Measurements from ENCODE around the gene DUSP12. TPM values are rescaled to one million over a fixed set of nuclear protein-coding genes. Genes with fewer than 3 reads are reported as not detected.
A peak's percentile ranks its signal among the peaks of the same experiment; 100 is the strongest.

DUSP12 gene
- 35.5 TPM for total RNA-seq

GRCh38 chr1:161749509-161750407 lies at the start of gene DUSP12:
Gene DUSP12 (plus strand): TSS chr1:161749786. CDS start chr1:161749802, 16 bp downstream.
- H3K36me3 ChIP-seq (ENCODE audit: control insufficient read depth in 3 of 3, insufficient read depth in 3 of 3, low read length in 3 of 3) = peaks cover 9 to 20% (median 15%) of the 10 kb centered on the region in 3 donors
- H3K4me1 ChIP-seq (ENCODE audit: control insufficient read depth in 3 of 3, insufficient read depth in 3 of 3, low read length in 3 of 3) = peaks cover 7 to 12% (median 11%) of the 10 kb centered on the region in 3 donors
- H3K27ac ChIP-seq (ENCODE audit: low read depth, low read length) = peak within 1 kb of the TSS; percentile 59
- peak within 1 kb of the TSS; percentile 86 to 92 (median 88) for H3K9ac ChIP-seq (ENCODE audit: low read depth in 1 of 3, low read length in 3 of 3)
- H3K4me3 ChIP-seq (ENCODE audit: low read length in 3 of 3) = peak within 1 kb of the TSS; percentile 79 to 94 (median 92)
- H3K27me3 ChIP-seq (ENCODE audit: control insufficient read depth in 3 of 3, insufficient read depth in 3 of 3, low read length in 3 of 3) = no peaks in the 10 kb centered on the region
- no peaks in the 10 kb centered on the region for H3K9me3 ChIP-seq (ENCODE audit: control insufficient read depth in 3 of 3, low read length in 3 of 3)

- no peaks in the 10 kb centered on the region for H3K27me3 ChIP-seq (ENCODE audit: control insufficient read depth in 3 of 3, insufficient read depth in 3 of 3, low read length in 3 of 3)
- no peak overlapping the region for H3K27ac ChIP-seq (ENCODE audit: low read depth, low read length)
- H3K4me3 ChIP-seq (ENCODE audit: low read length in 3 of 3) = no peak overlapping the region
- H3K9ac ChIP-seq (ENCODE audit: low read depth in 1 of 3, low read length in 3 of 3) = no peak overlapping the region
- no peaks in the 10 kb centered on the region for H3K9me3 ChIP-seq (ENCODE audit: control insufficient read depth in 3 of 3, low read length in 3 of 3)
- no peaks in the 10 kb centered on the region for H3K36me3 ChIP-seq (ENCODE audit: control insufficient read depth in 3 of 3, insufficient read depth in 3 of 3, low read length in 3 of 3)
- H3K4me1 ChIP-seq (ENCODE audit: control insufficient read depth in 3 of 3, insufficient read depth in 3 of 3, low read length in 3 of 3) = peaks cover 0 to 13% (median 6%) of the 10 kb centered on the region in 3 donors
These were observed 47.3 kb upstream of the DUSP12 start for GRCh38 chr1:161702250-161702649.

- no peak overlapping the region for H3K27ac ChIP-seq (ENCODE audit: low read depth, low read length)
- no peak overlapping the region for H3K9ac ChIP-seq (ENCODE audit: low read depth in 1 of 3, low read length in 3 of 3)
- no peaks in the 10 kb centered on the region for H3K9me3 ChIP-seq (ENCODE audit: control insufficient read depth in 3 of 3, low read length in 3 of 3)
- H3K4me1 ChIP-seq (ENCODE audit: control insufficient read depth in 3 of 3, insufficient read depth in 3 of 3, low read length in 3 of 3) = peaks cover 0 to 18% (median 7%) of the 10 kb centered on the region in 3 donors
- no peak overlapping the region for H3K4me3 ChIP-seq (ENCODE audit: low read length in 3 of 3)
- no peaks in the 10 kb centered on the region for H3K27me3 ChIP-seq (ENCODE audit: control insufficient read depth in 3 of 3, insufficient read depth in 3 of 3, low read length in 3 of 3)
- H3K36me3 ChIP-seq (ENCODE audit: control insufficient read depth in 3 of 3, insufficient read depth in 3 of 3, low read length in 3 of 3) = no peaks in the 10 kb centered on the region
These were observed 44.0 kb upstream of the DUSP12 start for GRCh38 chr1:161705537-161705936.

GRCh38 chr1:161706113-161706481 lies 43.5 kb upstream of the DUSP12 start:
- Histone ChIP-seq H3K27me3 (ENCODE audit: control insufficient read depth in 3 of 3, insufficient read depth in 3 of 3, low read length in 3 of 3) (no peaks in the 10 kb centered on the region), H3K4me1 (ENCODE audit: control insufficient read depth in 3 of 3, insufficient read depth in 3 of 3, low read length in 3 of 3) (peaks cover 0 to 18% (median 7%) of the 10 kb centered on the region in 3 donors), H3K9me3 (ENCODE audit: control insufficient read depth in 3 of 3, low read length in 3 of 3) (no peaks in the 10 kb centered on the region), H3K36me3 (ENCODE audit: control insufficient read depth in 3 of 3, insufficient read depth in 3 of 3, low read length in 3 of 3) (no peaks in the 10 kb centered on the region), H3K4me3 (ENCODE audit: low read length in 3 of 3) (no peak overlapping the region), H3K27ac (ENCODE audit: low read depth, low read length) (peak overlapping the region; percentile 66), H3K9ac (ENCODE audit: low read depth in 1 of 3, low read length in 3 of 3) (no peak overlapping the region)

- Histone ChIP-seq H3K9ac (ENCODE audit: low read depth in 1 of 3, low read length in 3 of 3) (no peak within 1 kb of the TSS), H3K27me3 (ENCODE audit: control insufficient read depth in 3 of 3, insufficient read depth in 3 of 3, low read length in 3 of 3) (no peaks in the 10 kb centered on the region), H3K9me3 (ENCODE audit: control insufficient read depth in 3 of 3, low read length in 3 of 3) (no peaks in the 10 kb centered on the region), H3K27ac (ENCODE audit: low read depth, low read length) (peak within 1 kb of the TSS; percentile 66), H3K4me3 (ENCODE audit: low read length in 3 of 3) (no peak within 1 kb of the TSS), H3K36me3 (ENCODE audit: control insufficient read depth in 3 of 3, insufficient read depth in 3 of 3, low read length in 3 of 3) (no peaks in the 10 kb centered on the region), H3K4me1 (ENCODE audit: control insufficient read depth in 3 of 3, insufficient read depth in 3 of 3, low read length in 3 of 3) (peaks cover 0 to 18% (median 7%) of the 10 kb centered on the region in 3 donors)
These were observed 42.9 kb upstream of the DUSP12 start, which contains the start of gene FCRLA for GRCh38 chr1:161706482-161707347. Gene FCRLA (plus strand): TSS chr1:161707229. CDS start chr1:161707265, 36 bp downstream.

- H3K27ac ChIP-seq (ENCODE audit: low read depth, low read length) = no peak overlapping the region
- H3K4me3 ChIP-seq (ENCODE audit: low read length in 3 of 3) = no peak overlapping the region
- H3K4me1 ChIP-seq (ENCODE audit: control insufficient read depth in 3 of 3, insufficient read depth in 3 of 3, low read length in 3 of 3) = peaks cover 0 to 18% (median 7%) of the 10 kb centered on the region in 3 donors
These were observed 42.1 kb upstream of the DUSP12 start for GRCh38 chr1:161707503-161707902.

GRCh38 chr1:161709373-161709772 lies 40.2 kb upstream of the DUSP12 start:
- Histone ChIP-seq H3K27me3 (ENCODE audit: control insufficient read depth in 3 of 3, insufficient read depth in 3 of 3, low read length in 3 of 3) (peaks cover 0 to 3% (median 0%) of the 10 kb centered on the region in 3 donors), H3K27ac (ENCODE audit: low read depth, low read length) (no peak overlapping the region), H3K9ac (ENCODE audit: low read depth in 1 of 3, low read length in 3 of 3) (no peak overlapping the region)

More at GRCh38 chr1:161707503-161707902, 42.1 kb upstream of the DUSP12 start:
- no peaks in the 10 kb centered on the region for H3K9me3 ChIP-seq (ENCODE audit: control insufficient read depth in 3 of 3, low read length in 3 of 3)
- H3K27me3 ChIP-seq (ENCODE audit: control insufficient read depth in 3 of 3, insufficient read depth in 3 of 3, low read length in 3 of 3) = peaks cover 0 to 3% (median 0%) of the 10 kb centered on the region in 3 donors
- H3K36me3 ChIP-seq (ENCODE audit: control insufficient read depth in 3 of 3, insufficient read depth in 3 of 3, low read length in 3 of 3) = no peaks in the 10 kb centered on the region
- H3K9ac ChIP-seq (ENCODE audit: low read depth in 1 of 3, low read length in 3 of 3) = no peak overlapping the region

GRCh38 chr1:161710560-161710959 lies 39.0 kb upstream of the DUSP12 start:
- H3K4me3 ChIP-seq (ENCODE audit: low read length in 3 of 3) = no peak overlapping the region
- peaks cover 0 to 3% (median 0%) of the 10 kb centered on the region in 3 donors for H3K27me3 ChIP-seq (ENCODE audit: control insufficient read depth in 3 of 3, insufficient read depth in 3 of 3, low read length in 3 of 3)
- no peak overlapping the region for H3K9ac ChIP-seq (ENCODE audit: low read depth in 1 of 3, low read length in 3 of 3)
- no peaks in the 10 kb centered on the region for H3K9me3 ChIP-seq (ENCODE audit: control insufficient read depth in 3 of 3, low read length in 3 of 3)
- H3K4me1 ChIP-seq (ENCODE audit: control insufficient read depth in 3 of 3, insufficient read depth in 3 of 3, low read length in 3 of 3) = peaks cover 0 to 18% (median 7%) of the 10 kb centered on the region in 3 donors
- H3K36me3 ChIP-seq (ENCODE audit: control insufficient read depth in 3 of 3, insufficient read depth in 3 of 3, low read length in 3 of 3) = no peaks in the 10 kb centered on the region
- H3K27ac ChIP-seq (ENCODE audit: low read depth, low read length) = no peak overlapping the region

More at GRCh38 chr1:161709373-161709772, 40.2 kb upstream of the DUSP12 start:
- Histone ChIP-seq H3K36me3 (ENCODE audit: control insufficient read depth in 3 of 3, insufficient read depth in 3 of 3, low read length in 3 of 3) (no peaks in the 10 kb centered on the region), H3K4me3 (ENCODE audit: low read length in 3 of 3) (no peak overlapping the region), H3K9me3 (ENCODE audit: control insufficient read depth in 3 of 3, low read length in 3 of 3) (no peaks in the 10 kb centered on the region), H3K4me1 (ENCODE audit: control insufficient read depth in 3 of 3, insufficient read depth in 3 of 3, low read length in 3 of 3) (peaks cover 0 to 18% (median 7%) of the 10 kb centered on the region in 3 donors)

GRCh38 chr1:161718559-161719324 lies 30.8 kb upstream of the DUSP12 start:
- Histone ChIP-seq H3K27ac (ENCODE audit: low read depth, low read length) (no peak overlapping the region), H3K4me3 (ENCODE audit: low read length in 3 of 3) (no peak overlapping the region), H3K36me3 (ENCODE audit: control insufficient read depth in 3 of 3, insufficient read depth in 3 of 3, low read length in 3 of 3) (no peaks in the 10 kb centered on the region), H3K4me1 (ENCODE audit: control insufficient read depth in 3 of 3, insufficient read depth in 3 of 3, low read length in 3 of 3) (no peaks in the 10 kb centered on the region), H3K9ac (ENCODE audit: low read depth in 1 of 3, low read length in 3 of 3) (no peak overlapping the region), H3K9me3 (ENCODE audit: control insufficient read depth in 3 of 3, low read length in 3 of 3) (no peaks in the 10 kb centered on the region), H3K27me3 (ENCODE audit: control insufficient read depth in 3 of 3, insufficient read depth in 3 of 3, low read length in 3 of 3) (peaks cover 10 to 16% (median 16%) of the 10 kb centered on the region in 3 donors)

Measured in skeletal muscle tissue (tissue), 4 donors.